ENCODE data around the gene ERLIN1. TPM values are rescaled to one million over a fixed set of nuclear protein-coding genes. Genes with fewer than 3 reads are reported as not detected.

Gene ERLIN1
- total and polyA plus RNA-seq, 4 donors = 5.8 to 38.1 (median 27.3) TPM

GRCh38 chr10:100157156-100157555 is 28.7 kb downstream of the ERLIN1 start:
- Histone ChIP-seq H3K27me3 (ENCODE audit: control insufficient read depth in 3 of 3, insufficient read depth in 3 of 3, low read length in 2 of 3) (no peaks in the 10 kb centered on the region), H3K36me3 (ENCODE audit: control insufficient read depth in 4 of 4, insufficient read depth in 4 of 4, low read length in 4 of 4) (peaks cover 11 to 48% (median 31%) of the 10 kb centered on the region in 4 donors), H3K27ac (ENCODE audit: low read depth in 1 of 2, low read length in 1 of 2) (no peak overlapping the region), H3K9me3 (ENCODE audit: control insufficient read depth in 4 of 4, insufficient read depth in 3 of 4, low read length in 3 of 4) (no peaks in the 10 kb centered on the region), H3K4me3 (no peak overlapping the region), H3K4me1 (ENCODE audit: control insufficient read depth in 5 of 5, insufficient read depth in 5 of 5, low read length in 5 of 5) (no peaks in the 10 kb centered on the region), H3K9ac (ENCODE audit: insufficient read depth in 1 of 2, low read length in 2 of 2) (no peak overlapping the region)
- DNase-seq (no peak), ATAC-seq (ENCODE audit: insufficient read depth, low FRiP score) (no peak)
- no peak for TF ChIP-seq CTCF (IDR thresholded peaks at IDR 0.05; ENCODE audit: control extremely low read depth, extremely low read depth)

- no peaks in the 10 kb centered on the region for H3K4me1 ChIP-seq (ENCODE audit: control insufficient read depth in 5 of 5, insufficient read depth in 5 of 5, low read length in 5 of 5)
- no peaks in the 10 kb centered on the region for H3K27me3 ChIP-seq (ENCODE audit: control insufficient read depth in 3 of 3, insufficient read depth in 3 of 3, low read length in 2 of 3)
- peaks cover 22 to 45% (median 42%) of the 10 kb centered on the region in 4 donors for H3K36me3 ChIP-seq (ENCODE audit: control insufficient read depth in 4 of 4, insufficient read depth in 4 of 4, low read length in 4 of 4)
- H3K9me3 ChIP-seq (ENCODE audit: control insufficient read depth in 4 of 4, insufficient read depth in 3 of 4, low read length in 3 of 4) = no peaks in the 10 kb centered on the region
- DNase-seq (no peak), ATAC-seq (ENCODE audit: insufficient read depth, low FRiP score) (no peak)
- no peak overlapping the region for H3K4me3 ChIP-seq
- H3K9ac ChIP-seq (ENCODE audit: insufficient read depth in 1 of 2, low read length in 2 of 2) = no peak overlapping the region
- TF ChIP-seq CTCF (IDR thresholded peaks at IDR 0.05; ENCODE audit: control extremely low read depth, extremely low read depth) = no peak
- WGBS, 2 donors = 92 to 96% methylated on average over 5 of the region's 5 CpGs
- H3K27ac ChIP-seq (ENCODE audit: low read depth in 1 of 2, low read length in 1 of 2) = no peak overlapping the region
These were observed 29.9 kb downstream of the ERLIN1 start for GRCh38 chr10:100155936-100156335.

- H3K36me3 ChIP-seq (ENCODE audit: control insufficient read depth in 4 of 4, insufficient read depth in 4 of 4, low read length in 4 of 4) = peaks cover 28 to 47% (median 46%) of the 10 kb centered on the region in 4 donors
- H3K4me3 ChIP-seq = no peak overlapping the region
- no peaks in the 10 kb centered on the region for H3K9me3 ChIP-seq (ENCODE audit: control insufficient read depth in 4 of 4, insufficient read depth in 3 of 4, low read length in 3 of 4)
- no peak overlapping the region for H3K9ac ChIP-seq (ENCODE audit: insufficient read depth in 1 of 2, low read length in 2 of 2)
- H3K4me1 ChIP-seq (ENCODE audit: control insufficient read depth in 5 of 5, insufficient read depth in 5 of 5, low read length in 5 of 5) = no peaks in the 10 kb centered on the region
- WGBS, 2 donors = 92 to 93% methylated on average over 4 of the region's 4 CpGs
- DNase-seq = no peak
- no peaks in the 10 kb centered on the region for H3K27me3 ChIP-seq (ENCODE audit: control insufficient read depth in 3 of 3, insufficient read depth in 3 of 3, low read length in 2 of 3)
- ATAC-seq (ENCODE audit: insufficient read depth, low FRiP score) = no peak
- H3K27ac ChIP-seq (ENCODE audit: low read depth in 1 of 2, low read length in 1 of 2) = no peak overlapping the region
- no peak for TF ChIP-seq CTCF (IDR thresholded peaks at IDR 0.05; ENCODE audit: control extremely low read depth, extremely low read depth)
These were observed 31.2 kb downstream of the ERLIN1 start for GRCh38 chr10:100154666-100155065.

- no peak for TF ChIP-seq CTCF (IDR thresholded peaks at IDR 0.05; ENCODE audit: control extremely low read depth, extremely low read depth)
- no peaks in the 10 kb centered on the region for H3K9me3 ChIP-seq (ENCODE audit: control insufficient read depth in 4 of 4, insufficient read depth in 3 of 4, low read length in 3 of 4)
- H3K4me3 ChIP-seq = no peak overlapping the region
- H3K36me3 ChIP-seq (ENCODE audit: control insufficient read depth in 4 of 4, insufficient read depth in 4 of 4, low read length in 4 of 4) = peaks cover 29 to 47% (median 44%) of the 10 kb centered on the region in 4 donors
- no peak overlapping the region for H3K9ac ChIP-seq (ENCODE audit: insufficient read depth in 1 of 2, low read length in 2 of 2)
- WGBS, 2 donors = 87 to 89% methylated on average over 4 of the region's 4 CpGs
- H3K27me3 ChIP-seq (ENCODE audit: control insufficient read depth in 3 of 3, insufficient read depth in 3 of 3, low read length in 2 of 3) = no peaks in the 10 kb centered on the region
- ATAC-seq (ENCODE audit: insufficient read depth, low FRiP score) (no peak), DNase-seq (no peak)
- no peaks in the 10 kb centered on the region for H3K4me1 ChIP-seq (ENCODE audit: control insufficient read depth in 5 of 5, insufficient read depth in 5 of 5, low read length in 5 of 5)
- H3K27ac ChIP-seq (ENCODE audit: low read depth in 1 of 2, low read length in 1 of 2) = no peak overlapping the region
These were observed 32.5 kb downstream of the ERLIN1 start for GRCh38 chr10:100153239-100153825.
